DMS 273 (cell line): ENCODE results near the gene KLC4.

ENCODE experiments used
- DNase-seq: peaks from one replicate; lab custom pipeline; 2025; ENCODE audit not compliant: unreplicated experiment; lab: John Stamatoyannopoulos, UW

The KLC4 gene

GRCh38 chr6:43120944-43121913, 61.8 kb downstream of the KLC4 start:
- DNase-seq, result peak; percentile 53

DNA sequence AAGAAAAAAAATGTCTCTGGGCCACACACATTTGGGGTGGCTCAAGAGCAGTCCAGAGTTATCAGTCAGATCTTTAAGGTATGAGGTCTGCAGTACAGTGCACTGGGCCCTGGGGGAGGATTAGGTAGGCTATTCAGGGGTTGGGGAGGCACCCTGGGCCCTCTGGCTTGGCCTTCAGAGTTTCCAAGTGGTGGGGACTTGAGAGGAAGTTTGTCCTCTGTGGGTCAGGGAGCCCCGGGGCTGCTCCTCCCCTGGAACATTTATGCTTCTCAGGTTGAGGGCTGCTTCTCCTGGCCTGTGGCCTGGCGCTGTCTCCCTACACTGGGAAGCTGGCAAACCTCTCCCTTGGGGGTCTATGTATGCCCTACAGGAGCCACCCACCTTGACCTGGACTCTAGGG, 62.7 kb downstream of the KLC4 start:
- DNase-seq, result no peak

DNA sequence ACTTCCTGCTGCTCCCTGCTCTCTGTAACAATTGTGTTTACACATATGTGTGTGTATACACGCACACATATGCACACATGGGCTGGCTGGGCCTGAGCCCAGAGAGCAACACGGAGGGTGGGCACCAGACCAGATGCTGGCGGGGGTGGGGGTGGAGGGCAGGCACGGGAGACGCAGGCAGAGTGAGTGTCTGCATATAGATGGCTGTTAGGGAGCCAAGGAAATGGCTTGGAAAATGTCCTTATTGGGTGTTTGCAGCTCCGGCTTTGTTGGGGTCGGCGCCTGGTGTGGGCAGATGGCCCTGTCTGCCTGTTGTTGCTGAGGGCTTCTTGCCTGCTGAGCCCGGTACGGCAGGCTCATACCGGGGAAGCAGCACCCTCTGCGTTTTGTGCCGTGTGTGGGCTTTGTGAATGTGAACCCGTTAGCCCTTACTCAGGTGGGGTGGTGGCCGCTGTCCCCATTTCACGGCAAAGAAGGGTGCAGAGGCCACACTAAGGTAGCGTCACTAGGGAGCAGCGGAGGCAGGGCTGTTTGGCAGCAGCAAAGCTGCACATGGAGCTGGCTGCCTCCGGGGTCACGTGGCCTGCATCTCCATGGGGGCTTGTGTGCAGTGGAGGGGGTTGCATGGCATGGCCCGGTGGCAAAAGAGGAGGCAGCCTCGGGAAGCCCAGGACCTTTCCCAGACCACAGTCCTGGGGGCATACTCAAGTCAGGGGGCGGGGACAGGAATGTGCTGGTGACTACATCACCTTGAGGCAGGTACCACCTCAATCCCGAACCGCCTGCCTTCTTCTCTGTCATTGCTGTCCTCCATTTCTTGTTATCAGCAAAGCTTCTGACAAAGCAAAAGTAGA, 64.3 kb downstream of the KLC4 start:
- DNase-seq, result peak; percentile 95

GRCh38 chr6:43124481-43124880, 65.0 kb downstream of the KLC4 start:
- DNase-seq, result no peak
